IPS-NIHi7 (cell line): ENCODE data around the gene SIPA1L2.
A peak's percentile ranks its signal among the peaks of the same experiment; 100 is the strongest.

Source experiments
- DNase-seq: peaks from one replicate; pipeline ENCODE4 v3.0.0; 2012; ENCODE audit warnings: mixed read lengths; ENCODE audit errors: extremely low spot score

SIPA1L2 gene, protein sequence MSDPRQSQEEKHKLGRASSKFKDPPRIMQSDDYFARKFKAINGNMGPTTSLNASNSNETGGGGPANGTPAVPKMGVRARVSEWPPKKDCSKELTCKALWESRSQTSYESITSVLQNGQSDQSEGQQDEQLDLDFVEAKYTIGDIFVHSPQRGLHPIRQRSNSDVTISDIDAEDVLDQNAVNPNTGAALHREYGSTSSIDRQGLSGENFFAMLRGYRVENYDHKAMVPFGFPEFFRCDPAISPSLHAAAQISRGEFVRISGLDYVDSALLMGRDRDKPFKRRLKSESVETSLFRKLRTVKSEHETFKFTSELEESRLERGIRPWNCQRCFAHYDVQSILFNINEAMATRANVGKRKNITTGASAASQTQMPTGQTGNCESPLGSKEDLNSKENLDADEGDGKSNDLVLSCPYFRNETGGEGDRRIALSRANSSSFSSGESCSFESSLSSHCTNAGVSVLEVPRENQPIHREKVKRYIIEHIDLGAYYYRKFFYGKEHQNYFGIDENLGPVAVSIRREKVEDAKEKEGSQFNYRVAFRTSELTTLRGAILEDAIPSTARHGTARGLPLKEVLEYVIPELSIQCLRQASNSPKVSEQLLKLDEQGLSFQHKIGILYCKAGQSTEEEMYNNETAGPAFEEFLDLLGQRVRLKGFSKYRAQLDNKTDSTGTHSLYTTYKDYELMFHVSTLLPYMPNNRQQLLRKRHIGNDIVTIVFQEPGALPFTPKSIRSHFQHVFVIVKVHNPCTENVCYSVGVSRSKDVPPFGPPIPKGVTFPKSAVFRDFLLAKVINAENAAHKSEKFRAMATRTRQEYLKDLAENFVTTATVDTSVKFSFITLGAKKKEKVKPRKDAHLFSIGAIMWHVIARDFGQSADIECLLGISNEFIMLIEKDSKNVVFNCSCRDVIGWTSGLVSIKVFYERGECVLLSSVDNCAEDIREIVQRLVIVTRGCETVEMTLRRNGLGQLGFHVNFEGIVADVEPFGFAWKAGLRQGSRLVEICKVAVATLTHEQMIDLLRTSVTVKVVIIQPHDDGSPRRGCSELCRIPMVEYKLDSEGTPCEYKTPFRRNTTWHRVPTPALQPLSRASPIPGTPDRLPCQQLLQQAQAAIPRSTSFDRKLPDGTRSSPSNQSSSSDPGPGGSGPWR (N-terminal part only)

DNA sequence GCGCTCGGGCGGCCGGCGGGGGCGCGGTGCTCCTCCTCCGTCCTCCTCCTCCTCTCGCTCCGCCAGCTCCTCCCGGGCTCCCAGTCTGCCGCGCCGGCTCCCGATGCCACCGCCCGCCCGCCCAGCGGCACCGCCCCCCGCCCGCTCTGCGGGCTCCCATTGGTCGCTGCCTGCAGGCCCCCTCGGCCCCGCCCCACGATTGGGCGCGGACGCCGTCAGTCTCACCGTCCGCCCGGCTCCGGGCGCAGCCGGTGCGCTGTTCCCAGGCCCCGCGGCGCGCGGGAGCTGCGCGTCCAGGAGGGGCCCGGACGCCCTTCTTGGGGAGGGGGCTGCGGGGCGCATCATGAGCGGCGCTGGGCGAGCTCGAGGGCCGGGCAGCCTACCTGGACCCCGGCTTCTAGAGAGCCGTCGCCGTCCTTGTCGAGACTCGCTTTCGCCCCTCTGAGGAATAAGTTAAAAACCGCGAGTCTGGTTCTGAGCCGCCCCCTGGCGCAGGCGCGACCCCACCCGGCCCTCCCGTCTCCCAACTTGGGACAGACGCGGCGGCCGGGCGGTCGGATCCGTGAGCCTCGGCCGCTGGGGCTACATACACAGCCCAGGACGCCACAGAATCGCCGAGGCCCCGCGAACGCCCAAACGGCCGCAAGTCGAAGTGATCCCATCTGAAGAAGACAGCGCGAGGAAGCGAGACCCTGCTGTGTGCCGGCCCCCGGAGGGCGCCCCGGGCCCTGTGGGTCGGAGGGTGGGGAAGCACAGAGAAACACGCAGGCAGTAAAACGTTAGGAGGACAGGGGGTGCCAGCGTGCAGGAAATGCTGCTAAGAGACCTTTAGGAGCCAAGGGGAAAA lies at the start of gene SIPA1L2:
Gene SIPA1L2, minus strand, starts transcription at position 87 of the 847 bp plus-strand sequence. CDS start 114,794 bp downstream, outside the sequence.
- peak; percentile 99 for DNase-seq

DNA sequence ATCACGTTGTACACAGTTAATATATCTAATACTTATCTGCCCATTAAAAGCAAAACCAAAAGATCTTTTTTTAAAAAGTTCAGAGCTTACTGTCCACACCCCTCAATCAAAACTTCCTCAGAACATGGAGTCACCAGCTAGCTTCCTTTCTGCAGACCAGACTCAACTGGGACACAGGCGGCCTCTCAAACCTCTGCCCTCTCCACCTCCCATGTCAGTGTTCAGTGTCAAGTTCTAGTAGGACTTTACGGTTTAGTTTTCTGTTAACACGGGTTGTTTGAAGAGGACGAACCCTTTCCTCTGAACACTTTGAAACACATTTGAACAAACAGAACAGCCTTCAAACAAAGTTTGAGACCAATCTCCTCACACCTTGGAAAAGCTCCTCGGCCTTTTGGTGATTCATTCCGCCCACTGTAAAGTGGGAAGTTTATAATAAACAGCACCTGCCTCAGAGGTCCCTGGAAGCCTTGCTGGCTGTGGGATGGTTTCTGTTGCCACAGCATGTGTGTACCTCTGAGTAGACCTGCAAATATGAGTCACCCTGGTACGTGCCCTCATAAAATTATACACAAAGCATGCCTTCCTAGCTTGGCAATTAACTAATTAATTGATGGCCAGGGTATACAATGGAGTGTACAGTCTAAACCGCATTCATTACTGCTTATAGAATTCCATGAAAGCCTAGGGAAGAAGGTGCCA lies 48.4 kb upstream of the SIPA1L2 start:
- DNase-seq: no peak

GRCh38 chr1:232676307-232676706 lies 46.4 kb upstream of the SIPA1L2 start:
- no peak for DNase-seq

GRCh38 chr1:232675898-232676297 lies 46.0 kb upstream of the SIPA1L2 start:
- no peak for DNase-seq

GRCh38 chr1:232675260-232675659 lies 45.3 kb upstream of the SIPA1L2 start:
- DNase-seq: no peak

DNA sequence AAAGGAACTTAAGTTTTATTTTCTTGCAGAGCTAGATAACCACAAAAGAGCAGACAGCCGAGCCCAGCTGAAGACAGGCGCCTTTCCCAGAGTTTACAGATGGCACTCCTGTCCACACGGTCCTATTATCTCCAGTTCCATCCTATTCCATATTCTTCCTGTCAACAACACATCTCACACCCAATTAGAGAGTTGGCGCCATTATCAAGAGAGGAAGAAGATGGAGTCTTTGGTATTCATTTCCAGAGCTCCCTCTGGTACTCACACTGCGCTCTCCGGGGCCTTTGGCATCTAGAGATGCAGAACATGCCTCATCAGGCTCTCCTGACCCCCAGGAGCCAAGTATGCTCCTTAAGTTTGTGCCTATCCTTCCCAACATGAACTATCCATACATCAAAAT lies 43.3 kb upstream of the SIPA1L2 start:
- no peak for DNase-seq

DNA sequence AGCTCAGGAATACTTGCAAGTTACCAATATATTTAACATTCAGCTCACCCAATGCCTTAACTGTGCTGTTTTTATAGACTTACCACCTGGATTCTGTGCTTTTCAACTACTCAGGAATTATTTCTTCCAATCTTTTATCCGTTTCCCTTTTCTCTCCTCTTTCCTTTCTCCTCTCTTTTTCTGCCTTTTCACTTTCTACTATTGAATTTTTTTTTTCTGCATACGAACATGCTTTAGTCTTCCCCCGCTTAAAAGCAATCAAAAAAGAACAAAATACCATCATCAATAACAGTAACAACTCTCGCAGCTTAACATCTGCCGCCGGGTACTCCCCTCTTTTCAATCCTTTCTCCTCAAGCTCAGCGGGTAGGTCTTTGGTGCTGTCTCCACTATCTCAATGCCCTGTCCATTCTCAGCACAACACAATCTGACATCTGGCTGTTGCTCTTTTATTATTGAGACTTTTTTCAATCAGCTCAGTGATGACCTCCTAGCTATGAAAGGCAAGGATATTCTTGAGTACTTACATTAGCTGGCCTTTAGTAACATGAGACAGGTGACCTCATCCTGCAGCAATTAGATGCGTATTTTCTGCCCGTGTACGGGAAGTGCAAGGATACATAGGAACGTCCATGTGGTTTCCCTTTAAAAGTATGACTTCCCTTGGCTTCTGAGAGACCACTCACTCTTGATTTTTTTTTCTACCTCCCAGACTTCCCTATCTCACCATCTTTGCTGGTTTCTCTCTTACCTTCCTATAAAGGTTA lies 40.2 kb upstream of the SIPA1L2 start:
- DNase-seq: no peak

GRCh38 chr1:232667778-232668165 lies 37.8 kb upstream of the SIPA1L2 start:
- no peak for DNase-seq

DNA sequence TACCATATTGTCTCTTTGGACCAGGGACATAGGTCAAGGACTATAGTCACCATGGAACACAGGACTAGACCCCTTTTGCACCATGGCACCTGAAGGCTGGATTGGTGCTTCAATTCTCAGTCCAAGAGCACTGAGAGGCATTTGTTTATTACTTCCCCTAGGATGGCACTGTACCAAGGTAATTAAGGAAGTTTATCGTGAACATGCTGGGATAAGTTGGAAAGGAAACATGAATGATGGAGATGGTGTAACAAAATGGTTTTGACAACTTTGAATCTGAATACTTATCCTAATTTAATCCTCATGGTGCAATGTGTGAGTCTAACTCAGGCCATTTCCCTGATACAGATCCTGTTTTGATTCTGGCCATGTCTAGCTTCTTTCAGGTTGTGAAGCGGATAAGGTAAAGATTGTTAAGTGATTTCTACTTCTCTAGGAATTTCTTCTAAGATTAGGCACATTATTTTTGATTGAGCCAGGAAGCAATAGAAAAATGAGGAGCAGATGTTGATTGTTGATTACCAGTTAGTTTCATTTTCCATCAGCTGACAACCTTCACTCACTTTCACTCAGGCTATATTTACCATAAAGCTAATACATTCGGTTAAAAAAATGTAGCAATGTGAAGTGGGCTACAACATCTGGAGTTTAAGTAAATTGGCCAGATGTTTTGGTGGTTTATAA lies 37.3 kb upstream of the SIPA1L2 start:
- no peak for DNase-seq

GRCh38 chr1:232664844-232665777 lies 35.2 kb upstream of the SIPA1L2 start:
- DNase-seq: no peak

DNA sequence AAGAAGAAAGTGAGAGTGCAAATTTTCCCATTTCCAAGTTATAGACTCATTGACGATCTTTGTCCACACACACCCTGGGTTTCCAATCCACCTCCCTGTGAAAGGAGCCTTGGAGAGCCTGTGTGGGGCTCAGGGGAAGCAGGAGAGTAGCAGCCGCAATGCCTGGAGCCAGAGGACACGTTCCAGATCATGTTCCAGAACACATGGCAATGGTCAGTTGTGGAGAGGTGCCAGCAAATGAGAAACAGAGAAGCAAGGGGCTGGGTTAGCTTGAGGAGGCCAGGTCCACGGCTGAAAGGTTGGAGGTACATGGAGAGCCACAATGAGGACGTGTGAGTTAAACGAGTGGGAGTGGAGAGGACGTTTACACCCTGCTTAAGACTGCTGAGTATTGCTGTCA lies 33.0 kb upstream of the SIPA1L2 start:
- DNase-seq: no peak

- no peak for DNase-seq
Observed at GRCh38 chr1:232658386-232658785, 28.5 kb upstream of the SIPA1L2 start.

DNA sequence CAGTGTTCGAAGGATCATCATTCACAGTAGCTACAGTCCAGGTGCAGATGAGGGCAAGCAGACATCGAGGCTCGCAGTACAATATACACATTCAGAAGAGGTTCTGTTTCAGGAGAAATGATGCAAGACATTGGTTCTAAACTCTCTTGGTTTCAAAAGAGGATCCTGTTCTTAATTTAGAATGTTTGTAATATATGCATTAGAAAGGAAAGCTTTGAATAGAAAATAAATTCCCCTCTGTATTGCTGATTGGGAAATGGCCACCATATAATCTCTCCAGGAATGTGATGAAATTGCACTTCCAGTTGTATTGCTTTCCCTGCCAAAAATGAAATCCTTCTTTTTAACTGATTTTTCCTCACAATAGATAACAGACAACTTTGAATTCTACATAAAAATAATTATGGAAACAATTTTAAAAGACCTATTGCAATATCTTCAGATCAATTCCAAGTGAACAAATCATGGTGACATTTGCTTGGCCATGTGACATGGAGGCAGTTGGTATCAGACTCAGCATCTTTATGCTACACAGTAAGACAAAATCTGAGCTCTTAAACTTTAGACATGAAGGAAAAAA lies 27.6 kb upstream of the SIPA1L2 start:
- DNase-seq: no peak

- no peak for DNase-seq
Observed at GRCh38 chr1:232655746-232656085, 25.8 kb upstream of the SIPA1L2 start.

- DNase-seq: no peak
Observed at GRCh38 chr1:232655028-232655745, 25.3 kb upstream of the SIPA1L2 start.

GRCh38 chr1:232653789-232654188 lies 23.9 kb upstream of the SIPA1L2 start:
- no peak for DNase-seq

GRCh38 chr1:232650845-232651244 lies 20.9 kb upstream of the SIPA1L2 start:
- DNase-seq: no peak
